DOHH2 (cell line): ENCODE measurements around the gene BOK.

Experiments used
- H3F3A ChIP-seq: fragments of 200-600 bp; sonication (generic), shearing (Covaris generic); 2 replicates; pipeline ENCODE4 v1.6.0; 2016; ENCODE audit warnings: antibody characterized with exemption, mild to moderate bottlenecking; ENCODE audit not compliant: control insufficient read depth, insufficient read depth
- H3K27ac ChIP-seq: fragments of 200-600 bp; sonication (generic); 2 replicates; pipeline ENCODE4 v1.5.1; 2014; ENCODE audit warnings: low read depth, mild to moderate bottlenecking, low read length, moderate library complexity
- H3K27me3 ChIP-seq: fragments of 200-600 bp; sonication (generic); 2 replicates; pipeline ENCODE4 v1.6.1; 2014; ENCODE audit warnings: mild to moderate bottlenecking, low read length, mixed read lengths; ENCODE audit not compliant: control insufficient read depth
- H3K36me3 ChIP-seq: fragments of 200-600 bp; sonication (generic); 2 replicates; pipeline ENCODE4 v1.6.1; 2014; ENCODE audit warnings: mild to moderate bottlenecking, low read length, moderate library complexity, mixed read lengths; ENCODE audit not compliant: control insufficient read depth
- H3K4me1 ChIP-seq: fragments of 200-600 bp; sonication (generic); 2 replicates; pipeline ENCODE4 v1.6.1; 2014; ENCODE audit warnings: mild to moderate bottlenecking, low read length, mixed read lengths; ENCODE audit not compliant: control insufficient read depth
- H3K4me2 ChIP-seq: fragments of 200-600 bp; sonication (generic); 2 replicates; pipeline ENCODE4 v1.6.0; 2014; ENCODE audit warnings: mild to moderate bottlenecking, low read length, moderate library complexity
- H3K4me3 ChIP-seq: fragments of 200-600 bp; sonication (generic); 2 replicates; pipeline ENCODE4 v1.5.1; 2014; ENCODE audit warnings: mild to moderate bottlenecking, low read length, mixed read lengths
- H3K79me2 ChIP-seq: fragments of 200-600 bp; sonication (generic); 2 replicates; pipeline ENCODE4 v1.6.1; 2014; ENCODE audit warnings: mild to moderate bottlenecking, low read length, mixed read lengths; ENCODE audit not compliant: control insufficient read depth
- H3K9me2 ChIP-seq: fragments of 200-600 bp; sonication (generic); replicated peaks from 2 replicates; pipeline ENCODE4 v1.6.1; 2014; ENCODE audit warnings: mild to moderate bottlenecking, low read length, mixed read lengths; ENCODE audit not compliant: control insufficient read depth
- H3K9me3 ChIP-seq: fragments of 200-600 bp; sonication (generic); 2 replicates; pipeline ENCODE4 v1.6.1; 2014; ENCODE audit warnings: antibody characterized with exemption, low read length, mixed read lengths; ENCODE audit not compliant: control insufficient read depth, insufficient read depth
- H4K20me1 ChIP-seq: fragments of 200-600 bp; sonication (generic); 2 replicates; pipeline ENCODE4 v1.6.0; 2014; ENCODE audit warnings: low read depth, mild to moderate bottlenecking, antibody characterized with exemption, low read length, moderate library complexity; ENCODE audit not compliant: control insufficient read depth, insufficient read depth
- CTCF ChIP-seq: fragments of 200-600 bp; sonication (generic); IDR thresholded peaks from one replicate; pipeline ENCODE4 v1.5.1; 2014; ENCODE audit warnings: antibody characterized with exemption, mild to moderate bottlenecking, low read depth, low read length; ENCODE audit not compliant: poor library complexity, severe bottlenecking
- EZH2phosphoT487 ChIP-seq: fragments of 200-600 bp; sonication (generic); IDR thresholded peaks from 2 replicates; pipeline ENCODE4 v1.6.1; 2017; ENCODE audit warnings: borderline replicate concordance, mild to moderate bottlenecking, antibody characterized with exemption, low read length, moderate library complexity, mixed read lengths

BOK gene

GRCh38 chr2:241613017-241613780 is 54.7 kb downstream of the BOK start:
- Histone ChIP-seq H3K9me3 (no peaks in the 10 kb centered on the region), H3K4me2 (no peak overlapping the region), H3K4me3 (no peak overlapping the region), H3F3A (0 out of 2 replicates have a peak, but pooled peaks cover 2% of the 10 kb centered on the region), H3K4me1 (peaks cover 24% of the 10 kb centered on the region), H3K36me3 (peaks cover 16% of the 10 kb centered on the region), H3K27ac (no peak overlapping the region), H4K20me1 (no peaks in the 10 kb centered on the region), H3K79me2 (peaks cover 78% of the 10 kb centered on the region), H3K9me2 (no peaks in the 10 kb centered on the region), H3K27me3 (no peaks in the 10 kb centered on the region)
- TF ChIP-seq EZH2phosphoT487 (no peak), CTCF (no peak)

GRCh38 chr2:241615041-241615440 is 56.5 kb downstream of the BOK start:
- H3K27me3 ChIP-seq, result no peaks in the 10 kb centered on the region
- H3K9me2 ChIP-seq, result no peaks in the 10 kb centered on the region
- H3K4me2 ChIP-seq, result no peak overlapping the region
- 0 out of 2 replicates have a peak, but pooled peaks cover 2% of the 10 kb centered on the region for H3F3A ChIP-seq
- H3K27ac ChIP-seq, result no peak overlapping the region
- TF ChIP-seq EZH2phosphoT487 (no peak), CTCF (no peak)
- peaks cover 79% of the 10 kb centered on the region for H3K79me2 ChIP-seq
- H3K4me1 ChIP-seq, result peaks cover 29% of the 10 kb centered on the region
- no peaks in the 10 kb centered on the region for H3K9me3 ChIP-seq
- peaks cover 22% of the 10 kb centered on the region for H3K36me3 ChIP-seq
- no peaks in the 10 kb centered on the region for H4K20me1 ChIP-seq
- H3K4me3 ChIP-seq, result no peak overlapping the region

- Histone ChIP-seq H3K36me3 (peaks cover 22% of the 10 kb centered on the region), H3K4me1 (peaks cover 25% of the 10 kb centered on the region), H3F3A (0 out of 2 replicates have a peak, but pooled peaks cover 2% of the 10 kb centered on the region), H3K27me3 (no peaks in the 10 kb centered on the region), H3K9me3 (no peaks in the 10 kb centered on the region), H3K27ac (no peak overlapping the region), H3K4me3 (no peak overlapping the region), H3K4me2 (no peak overlapping the region), H3K9me2 (no peaks in the 10 kb centered on the region), H4K20me1 (no peaks in the 10 kb centered on the region), H3K79me2 (peaks cover 83% of the 10 kb centered on the region)
- no peak for TF ChIP-seq EZH2phosphoT487
- no peak for TF ChIP-seq CTCF
Observed at GRCh38 chr2:241615522-241616052, 57.0 kb downstream of the BOK start.
